Keratinocyte (primary cell): ENCODE results near the gene CLRN3. TPM values are rescaled to one million over a fixed set of nuclear protein-coding genes. Genes with fewer than 3 reads are reported as not detected.

Experiments
- DNase-seq: peaks from one replicate; pipeline ENCODE4 v3.0.0-alpha.2; 2011; ENCODE audit warnings: low read depth, missing footprints, low spot score
- FAIRE-seq: peaks from 2 replicates; lab custom pipeline; 2011; peaks lifted over from hg19 to GRCh38; lab: Jason Lieb, UNC
- H2AFZ ChIP-seq: 2 replicates; pipeline ENCODE4 v1.6.0; 2012; ENCODE audit warnings: low read length, control low read depth, inconsistent platforms; ENCODE audit not compliant: control insufficient read depth
- H3K27ac ChIP-seq: 2 replicates; pipeline ENCODE4 v1.5.1; 2011; ENCODE audit warnings: low read length; ENCODE audit not compliant: control insufficient read depth, insufficient read depth
- H3K27me3 ChIP-seq: 3 replicates; pipeline ENCODE4 v1.6.0; 2011; ENCODE audit warnings: low read length; ENCODE audit not compliant: control insufficient read depth, insufficient read depth; ENCODE audit errors: extremely low read depth
- H3K36me3 ChIP-seq, 2 experiments: 2 replicates in 1 of 2; 3 replicates in 1 of 2; pipeline ENCODE4 v1.5.1; 2011; ENCODE audit warnings: low read length in 2 of 2, mild to moderate bottlenecking in 1 of 2; ENCODE audit not compliant: control insufficient read depth in 2 of 2, insufficient read depth in 2 of 2; ENCODE audit errors: extremely low read depth in 1 of 2
- H3K4me1 ChIP-seq: 3 replicates; pipeline ENCODE4 v1.5.1; 2011; ENCODE audit warnings: low read length; ENCODE audit not compliant: control insufficient read depth, insufficient read depth; ENCODE audit errors: extremely low read depth
- H3K4me2 ChIP-seq: 3 replicates; pipeline ENCODE4 v1.6.0; 2011; ENCODE audit warnings: low read depth, low read length; ENCODE audit not compliant: control insufficient read depth, insufficient read depth; ENCODE audit errors: extremely low read depth
- H3K4me3 ChIP-seq, 3 experiments: fragments of 200-600 bp in 1 of 3; sonication (generic) in 1 of 3; 2 replicates in 2 of 3; 3 replicates in 1 of 3; pipeline ENCODE4 v1.5.1; 2011 to 2016; ENCODE audit warnings: low read length in 3 of 3, mild to moderate bottlenecking in 3 of 3, control low read depth in 2 of 3, inconsistent platforms in 1 of 3, low read depth in 1 of 3, mixed read lengths in 1 of 3, mixed run types in 1 of 3, moderate library complexity in 1 of 3; ENCODE audit not compliant: control insufficient read depth in 2 of 3, insufficient read depth in 2 of 3; ENCODE audit errors: extremely low read depth in 1 of 3
- H3K79me2 ChIP-seq: 2 replicates; pipeline ENCODE4 v1.6.0; 2012; ENCODE audit warnings: low read length; ENCODE audit not compliant: control insufficient read depth, insufficient read depth
- H3K9ac ChIP-seq: 3 replicates; pipeline ENCODE4 v1.6.0; 2011; ENCODE audit warnings: low read length; ENCODE audit not compliant: control insufficient read depth, insufficient read depth; ENCODE audit errors: extremely low read depth
- H3K9me1 ChIP-seq: 3 replicates; pipeline ENCODE4 v1.6.0; 2011; ENCODE audit warnings: low read length; ENCODE audit not compliant: control insufficient read depth, insufficient read depth; ENCODE audit errors: extremely low read depth
- H3K9me3 ChIP-seq: 2 replicates; pipeline ENCODE4 v1.5.1; 2012; ENCODE audit warnings: low read depth, low read length; ENCODE audit not compliant: control insufficient read depth
- H4K20me1 ChIP-seq: 3 replicates; pipeline ENCODE4 v1.6.0; 2011; ENCODE audit warnings: low read length; ENCODE audit not compliant: control insufficient read depth, insufficient read depth; ENCODE audit errors: extremely low read depth
- CTCF ChIP-seq, 3 experiments: IDR thresholded peaks in 1 of 3; conservative IDR thresholded peaks in 1 of 3; optimal IDR thresholded peaks in 1 of 3; 2 replicates in 2 of 3; 3 replicates in 1 of 3; pipeline versions ENCODE3 to v1.5.1; 2011; ENCODE audit warnings: low read length in 3 of 3, mild to moderate bottlenecking in 3 of 3, moderate library complexity in 2 of 3, control low read depth in 1 of 3, inconsistent platforms in 1 of 3; ENCODE audit not compliant: insufficient read depth in 2 of 3; ENCODE audit errors: extremely low read depth in 1 of 3
- EZH2 ChIP-seq: IDR thresholded peaks from one replicate; pipeline ENCODE4 v1.6.1; 2012; ENCODE audit warnings: inconsistent platforms, mild to moderate bottlenecking, low read length, moderate library complexity
- dilution Hi-C: fragments of 300-500 bp; cut with MboI; formaldehyde crosslinking; loops from one replicate; pipeline ENCODE4 v1.7.0; 2020; ENCODE audit warnings: low sequenced_read_pairs; ENCODE audit not compliant: extremely low pct_ligation_motif_present
- polyA plus RNA-seq, 5 experiments: library from polyadenylated mRNA; depleted of rRNA in 3 of 5; stranded (reverse) in 3 of 5; stranded (forward) in 1 of 5; unstranded in 1 of 5; fragments of >200 nt; gene quantifications; 1 replicate in 1 of 5; 2 replicates in 3 of 5; 3 replicates in 1 of 5; pipeline versions ENCODE4 v1.2.1 to v1.2.3, GENCODE V29; 2011 to 2012; ENCODE audit warnings: missing spikeins in 2 of 5, low read depth in 1 of 5, low replicate concordance in 1 of 5

Gene CLRN3
- polyA plus RNA-seq, 1 donor (not counting 4 experiments of a cell fraction or from before 2014, with no cell fraction given) = not detected

GRCh38 chr10:127939786-127940330 is 47.1 kb upstream of the CLRN3 start:
- Histone ChIP-seq H3K9me3 (peaks cover 10% of the 10 kb centered on the region), H3K27ac (no peak overlapping the region), H3K9me1 (peaks cover 4% of the 10 kb centered on the region), H2AFZ (no peak overlapping the region), H3K27me3 (no peaks in the 10 kb centered on the region), H3K4me1 (peaks cover 7% of the 10 kb centered on the region), H3K9ac (no peak overlapping the region), H3K4me2 (no peak overlapping the region), H3K4me3 (no peak overlapping the region), H3K36me3 (no peaks in the 10 kb centered on the region), H4K20me1 (no peaks in the 10 kb centered on the region), H3K79me2 (no peaks in the 10 kb centered on the region)
- dilution Hi-C loops = no loop called here
- no peak for TF ChIP-seq CTCF (optimal IDR thresholded peaks at IDR 0.05 in 1 of 3, IDR thresholded peaks at IDR 0.05 in 1 of 3, conservative IDR thresholded peaks at IDR 0.05 in 1 of 3; ENCODE audit: extremely low read depth in 1 of 3, insufficient read depth in 2 of 3, low read length in 3 of 3)
- no peak for TF ChIP-seq EZH2
- DNase-seq (peak; percentile 57), FAIRE-seq (no peak)

GRCh38 chr10:127937915-127938463 is 45.2 kb upstream of the CLRN3 start:
- DNase-seq (no peak), FAIRE-seq (no peak)
- H4K20me1 ChIP-seq = no peaks in the 10 kb centered on the region
- H3K27ac ChIP-seq = no peak overlapping the region
- no peak for TF ChIP-seq EZH2
- TF ChIP-seq CTCF (optimal IDR thresholded peaks at IDR 0.05 in 1 of 3, IDR thresholded peaks at IDR 0.05 in 1 of 3, conservative IDR thresholded peaks at IDR 0.05 in 1 of 3; ENCODE audit: extremely low read depth in 1 of 3, insufficient read depth in 2 of 3, low read length in 3 of 3) = no peak
- no peaks in the 10 kb centered on the region for H3K36me3 ChIP-seq
- peaks cover 4% of the 10 kb centered on the region for H3K9me1 ChIP-seq
- H3K4me2 ChIP-seq = no peak overlapping the region
- no peak overlapping the region for H3K4me3 ChIP-seq
- dilution Hi-C loops = no loop called here
- H3K9ac ChIP-seq = no peak overlapping the region
- no peaks in the 10 kb centered on the region for H3K79me2 ChIP-seq
- H3K4me1 ChIP-seq = peaks cover 4% of the 10 kb centered on the region
- H2AFZ ChIP-seq = no peak overlapping the region
- H3K27me3 ChIP-seq = no peaks in the 10 kb centered on the region
- H3K9me3 ChIP-seq = peaks cover 10% of the 10 kb centered on the region
